Measurements from ENCODE around the gene RAPGEF3.

Gene RAPGEF3

GRCh38 chr12:47776471-47777143 is 17.9 kb upstream of the RAPGEF3 start:
- no peak for DNase-seq

DNA sequence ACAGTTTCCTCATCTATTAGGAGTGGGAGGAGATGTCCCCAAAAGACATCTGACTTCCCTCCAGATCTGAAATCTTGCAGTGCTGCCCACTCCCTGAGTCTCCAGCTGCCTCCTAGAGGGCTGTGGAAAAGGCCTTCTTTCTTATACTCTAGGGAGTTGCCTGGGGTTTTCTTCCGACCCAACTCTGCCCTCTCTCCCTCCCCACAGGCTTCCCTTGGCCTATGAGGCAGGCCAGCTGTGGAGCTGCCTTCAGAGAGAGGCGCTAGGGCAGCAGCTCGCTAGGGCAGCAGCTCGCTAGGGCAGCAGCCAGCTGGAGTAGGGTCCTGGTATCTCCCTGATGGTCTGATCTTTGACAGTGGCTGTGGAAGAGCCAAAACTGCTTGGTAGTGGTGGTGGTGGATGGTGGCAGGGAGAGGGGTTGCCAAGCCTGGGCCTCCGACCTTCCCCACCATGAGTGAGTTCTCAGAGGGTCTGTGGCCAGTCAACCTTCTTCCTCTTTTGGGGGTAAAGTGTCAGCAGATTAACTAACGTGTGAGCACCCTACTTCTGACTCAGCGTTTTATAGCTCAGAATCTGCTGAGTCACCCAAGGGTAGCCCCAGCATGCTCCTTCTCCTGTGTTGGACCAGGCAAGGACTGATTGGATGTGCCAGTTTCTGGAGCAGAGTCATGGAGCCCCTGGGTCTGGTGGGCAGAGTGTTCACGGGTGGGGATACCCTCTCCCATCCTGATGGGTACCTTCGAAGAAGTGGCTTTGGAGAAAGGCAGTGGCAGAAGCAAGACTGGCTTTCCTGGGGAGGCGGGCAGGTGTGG is 16.6 kb upstream of the RAPGEF3 start:
- DNase-seq: peak; percentile 85 to 87

DNA sequence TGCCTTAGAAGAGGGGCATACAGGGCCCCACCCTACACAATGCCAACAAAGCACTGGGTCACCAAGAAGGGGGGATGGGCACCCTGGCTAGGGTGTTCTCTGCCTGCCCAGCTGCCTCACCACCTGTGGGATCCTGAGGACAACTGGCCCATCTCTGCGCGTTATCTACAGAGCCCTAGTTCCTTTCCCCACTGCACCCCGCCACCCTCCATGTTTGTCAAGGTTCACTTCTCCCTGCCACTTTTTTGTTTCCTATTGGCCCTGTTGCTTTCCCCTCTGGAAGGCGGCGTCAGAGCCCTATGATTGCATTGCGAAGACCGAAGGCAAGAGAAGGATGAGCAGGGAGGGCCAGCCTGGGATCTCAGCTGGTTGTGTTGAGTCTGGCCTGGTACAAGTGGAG is 16.0 kb upstream of the RAPGEF3 start:
- no peak for DNase-seq

DNA sequence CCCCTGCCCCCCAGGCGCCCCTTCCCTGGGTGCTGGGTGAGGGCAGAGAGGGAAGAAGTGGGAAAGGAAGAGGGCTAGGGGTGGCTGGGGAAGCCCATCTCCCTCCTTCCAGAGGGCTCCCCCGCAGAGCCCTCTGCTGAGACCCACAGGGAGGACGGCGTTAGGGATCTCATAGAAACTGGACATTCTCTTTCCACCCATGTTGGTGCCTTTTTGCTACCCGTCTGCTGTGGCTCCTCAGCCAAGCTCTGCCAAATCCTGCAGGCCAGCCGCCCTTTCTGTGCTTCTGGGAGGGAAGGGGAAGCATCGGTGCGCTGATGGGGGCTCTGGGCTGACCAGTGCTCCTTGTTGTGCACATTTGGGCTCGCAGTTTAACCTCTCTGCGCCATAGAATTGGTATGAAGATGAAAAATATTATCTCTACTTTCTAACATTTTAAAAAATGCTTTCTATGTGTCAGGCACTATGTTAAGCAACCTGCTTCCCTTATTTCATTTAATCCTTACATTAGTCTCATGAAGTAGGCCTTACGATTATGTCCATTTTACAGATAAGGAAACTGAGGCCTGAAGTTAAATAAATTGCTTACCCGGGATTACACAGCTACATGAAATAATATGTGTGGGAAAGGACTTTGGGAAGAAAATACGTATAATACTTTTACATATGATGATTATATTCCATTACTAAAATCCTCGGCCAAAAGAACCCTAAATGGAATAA is 15.3 kb upstream of the RAPGEF3 start:
- DNase-seq: no peak

- DNase-seq: no peak
Measured at GRCh38 chr12:47773062-47773857, 14.6 kb upstream of the RAPGEF3 start, which contains the start of gene SLC48A1. TSS of gene SLC48A1 (plus strand) at chr12:47773238. CDS start at chr12:47773305, 67 bp downstream.

GRCh38 chr12:47772738-47773061 is 14.0 kb upstream of the RAPGEF3 start:
- DNase-seq: no peak

DNA sequence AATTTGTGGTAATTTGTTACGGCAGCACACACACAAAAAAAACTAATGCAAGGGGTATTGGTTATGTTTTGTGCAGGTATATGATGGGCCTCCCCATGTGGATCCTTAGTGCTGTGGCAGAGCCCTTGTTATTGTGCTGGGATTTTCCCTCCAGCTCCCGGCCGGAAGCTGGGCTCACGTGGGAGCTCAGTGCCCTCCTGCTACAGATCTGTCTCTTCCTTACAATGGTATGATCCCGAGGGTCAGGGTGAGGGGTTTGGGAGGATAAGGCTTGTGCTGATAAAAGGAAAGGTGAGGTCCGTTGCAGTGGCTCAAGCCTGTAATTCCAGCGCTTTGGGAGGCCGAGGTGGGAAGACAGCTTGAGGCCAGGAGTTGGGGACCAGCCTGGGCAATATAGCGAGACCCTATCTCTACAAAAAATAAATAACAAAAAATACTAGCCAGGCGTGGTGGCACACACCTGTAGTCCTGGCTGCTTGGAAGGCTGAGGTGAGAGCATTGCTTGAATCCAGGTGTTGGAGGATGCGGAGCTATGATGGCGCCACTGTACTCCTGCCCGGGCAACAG is 13.5 kb upstream of the RAPGEF3 start:
- no peak for DNase-seq

DNA sequence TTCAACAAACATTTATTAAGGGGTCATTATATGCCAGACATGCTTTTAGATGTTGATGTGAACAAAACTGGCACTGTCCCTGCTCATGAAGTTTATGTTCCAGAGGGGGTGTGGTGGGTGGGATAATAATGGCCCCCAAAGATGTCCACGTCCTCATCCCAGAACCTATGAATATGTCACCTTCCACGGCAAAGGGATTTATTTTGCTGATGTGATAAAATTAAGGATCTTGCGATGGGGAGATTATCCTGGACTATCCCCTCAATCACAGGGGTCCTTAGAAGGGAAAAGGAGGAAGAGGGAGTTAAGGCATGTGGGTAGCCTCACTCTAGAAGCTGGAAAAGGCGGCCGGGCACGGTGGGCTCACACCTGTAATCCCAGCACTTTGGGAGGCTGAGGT is 12.6 kb upstream of the RAPGEF3 start:
- no peak for DNase-seq

DNA sequence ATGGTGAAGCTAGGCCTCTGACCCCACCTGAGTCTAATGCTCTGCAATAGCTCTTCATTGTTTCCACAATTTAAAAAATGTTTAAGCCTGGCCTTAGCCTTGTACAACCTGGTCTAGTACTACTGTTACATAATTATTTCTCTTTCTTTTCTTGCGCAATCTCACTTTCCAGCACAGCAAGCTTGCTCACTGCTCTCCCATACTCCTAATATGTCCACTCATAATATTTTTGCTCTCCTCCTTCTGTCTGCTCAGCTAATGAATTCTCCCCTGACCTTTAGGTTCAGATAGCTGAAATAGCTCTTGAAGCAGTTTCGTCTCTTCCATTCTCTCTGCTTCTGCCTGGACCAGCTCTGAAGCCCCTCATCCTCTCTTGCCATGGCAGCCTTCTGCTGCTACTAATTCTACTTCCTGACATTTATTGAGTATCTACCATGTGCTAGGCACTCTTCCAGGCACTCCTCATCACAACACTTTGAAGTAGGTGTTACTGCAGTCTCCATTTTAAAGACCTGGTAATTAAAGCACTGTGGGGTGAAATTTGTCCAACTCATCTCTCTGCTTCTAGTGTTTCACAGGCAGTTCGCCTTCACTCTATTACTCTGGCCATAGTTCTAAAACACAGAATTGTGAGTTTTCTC is 11.5 kb upstream of the RAPGEF3 start:
- peak in 1 of 2 experiments; percentile 41 for DNase-seq

DNA sequence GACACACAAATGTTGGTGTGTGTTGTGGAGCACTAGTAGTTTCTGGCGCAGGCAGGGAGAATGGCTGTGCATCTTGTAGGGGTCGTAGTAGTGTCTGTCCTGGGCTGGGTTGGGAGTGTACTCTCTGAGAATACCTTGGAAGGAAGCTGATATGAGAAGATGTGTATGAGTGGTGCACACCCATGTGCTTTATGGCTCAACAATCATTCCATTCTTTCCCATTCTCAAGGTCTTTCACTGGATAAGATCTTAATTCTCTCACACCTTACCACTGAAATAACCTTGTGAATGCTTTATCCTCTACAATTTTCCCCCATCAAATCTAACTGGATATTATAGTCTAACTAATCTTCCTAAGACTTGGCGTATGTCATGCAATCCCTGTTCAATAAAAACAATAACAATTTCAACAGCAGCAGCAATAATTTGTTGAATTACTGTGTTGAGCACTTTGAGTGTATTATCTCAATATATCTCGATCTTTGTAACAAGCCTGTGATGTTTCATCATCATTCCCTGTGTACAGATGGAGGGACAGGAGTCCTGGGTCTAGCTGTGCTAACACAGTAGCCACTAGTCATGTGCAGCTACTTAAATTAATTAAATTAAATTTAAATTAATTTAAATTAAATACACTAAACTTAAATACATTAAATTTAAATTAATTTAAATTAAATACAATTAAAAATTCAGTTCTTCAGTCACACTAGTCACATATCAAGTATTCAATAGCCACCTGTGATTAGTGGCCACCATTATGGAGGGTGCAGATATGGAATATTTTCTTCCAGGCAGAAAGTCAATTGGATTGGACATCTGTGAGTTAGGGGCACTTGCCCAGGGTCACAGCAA is 10.8 kb upstream of the RAPGEF3 start:
- DNase-seq: no peak

DNA sequence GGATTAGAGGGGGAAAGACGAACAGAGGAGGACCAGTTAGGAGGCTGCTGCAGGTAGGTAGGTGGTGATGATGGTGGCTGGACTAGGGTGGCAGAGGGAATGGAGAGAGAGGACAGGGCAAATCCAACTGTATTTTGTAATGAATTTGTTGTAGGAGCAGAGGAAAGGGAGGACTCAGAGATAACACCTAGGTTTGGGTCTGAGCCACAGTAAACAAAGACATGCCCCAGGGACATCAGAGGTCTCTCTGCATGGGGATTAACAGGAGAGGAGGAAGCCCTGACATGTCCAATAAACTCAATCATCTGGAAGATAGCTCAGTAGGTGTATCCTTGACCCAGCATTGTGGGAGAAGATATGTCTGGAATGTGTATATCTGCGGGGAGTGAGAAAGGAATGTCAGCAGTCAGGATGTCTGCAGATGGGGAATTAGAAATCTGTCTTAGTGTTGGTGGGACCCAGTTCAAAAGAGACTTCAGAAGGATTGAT is 9.7 kb upstream of the RAPGEF3 start:
- DNase-seq: no peak

DNA sequence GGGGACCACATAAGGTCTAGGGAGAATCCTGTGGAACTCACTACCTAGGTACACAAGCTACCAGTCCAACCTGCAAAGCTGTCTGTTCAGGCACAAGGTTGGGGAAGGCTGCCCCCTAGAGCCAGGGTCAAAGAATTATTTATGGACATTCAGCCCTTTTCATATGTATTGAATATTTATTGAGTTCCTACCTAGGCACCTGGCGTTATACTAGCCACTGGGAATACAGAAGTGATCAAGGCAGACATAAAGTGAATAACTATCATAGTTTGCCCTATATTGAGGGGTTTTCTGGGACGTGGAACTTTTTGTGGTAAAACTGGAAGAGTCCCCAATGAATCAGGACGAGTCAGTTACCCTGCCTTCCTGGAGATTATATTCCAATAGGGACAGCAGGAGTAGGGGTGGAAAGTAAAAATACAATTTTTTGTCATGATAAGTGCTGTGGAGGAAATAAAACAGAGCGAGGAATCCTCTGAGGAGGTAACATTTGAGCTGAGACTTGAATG is 8.6 kb upstream of the RAPGEF3 start:
- peak; percentile 50 to 74 for DNase-seq

DNA sequence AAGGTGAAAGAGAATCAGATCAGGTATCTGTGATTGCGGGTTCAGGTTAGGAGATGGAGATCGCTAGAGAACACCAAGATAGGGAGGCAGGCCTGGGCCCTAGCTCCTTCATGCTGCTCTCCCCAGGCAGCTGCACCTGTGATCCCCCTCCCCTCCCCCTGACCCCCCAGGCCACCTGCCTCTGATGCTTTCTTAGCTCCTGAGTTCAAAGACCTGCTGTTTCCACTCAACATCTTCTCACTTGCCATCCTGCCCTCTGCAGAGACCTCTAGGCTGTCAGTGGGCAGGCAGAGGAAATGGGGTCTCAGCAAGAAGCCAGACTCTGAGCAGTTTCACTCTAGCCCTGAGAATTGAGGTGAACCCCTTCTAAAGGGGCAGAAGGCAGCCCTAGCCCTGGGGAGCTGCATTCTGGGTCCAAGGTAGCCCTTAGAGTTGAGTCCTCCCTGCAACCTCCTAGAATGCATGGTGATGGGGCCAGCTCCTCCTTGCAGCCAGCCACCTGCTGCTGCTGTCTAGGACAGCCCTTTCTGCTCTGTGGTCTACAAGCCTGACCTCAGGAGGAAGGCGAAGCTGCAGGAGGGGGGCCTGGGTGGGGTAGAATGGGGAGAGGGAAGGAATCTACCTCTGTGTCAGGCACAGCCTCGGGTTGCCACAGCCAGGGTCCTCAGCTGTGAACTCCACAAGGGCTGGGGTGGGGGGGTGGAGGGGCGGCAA is 8.0 kb upstream of the RAPGEF3 start:
- DNase-seq: no peak

DNA sequence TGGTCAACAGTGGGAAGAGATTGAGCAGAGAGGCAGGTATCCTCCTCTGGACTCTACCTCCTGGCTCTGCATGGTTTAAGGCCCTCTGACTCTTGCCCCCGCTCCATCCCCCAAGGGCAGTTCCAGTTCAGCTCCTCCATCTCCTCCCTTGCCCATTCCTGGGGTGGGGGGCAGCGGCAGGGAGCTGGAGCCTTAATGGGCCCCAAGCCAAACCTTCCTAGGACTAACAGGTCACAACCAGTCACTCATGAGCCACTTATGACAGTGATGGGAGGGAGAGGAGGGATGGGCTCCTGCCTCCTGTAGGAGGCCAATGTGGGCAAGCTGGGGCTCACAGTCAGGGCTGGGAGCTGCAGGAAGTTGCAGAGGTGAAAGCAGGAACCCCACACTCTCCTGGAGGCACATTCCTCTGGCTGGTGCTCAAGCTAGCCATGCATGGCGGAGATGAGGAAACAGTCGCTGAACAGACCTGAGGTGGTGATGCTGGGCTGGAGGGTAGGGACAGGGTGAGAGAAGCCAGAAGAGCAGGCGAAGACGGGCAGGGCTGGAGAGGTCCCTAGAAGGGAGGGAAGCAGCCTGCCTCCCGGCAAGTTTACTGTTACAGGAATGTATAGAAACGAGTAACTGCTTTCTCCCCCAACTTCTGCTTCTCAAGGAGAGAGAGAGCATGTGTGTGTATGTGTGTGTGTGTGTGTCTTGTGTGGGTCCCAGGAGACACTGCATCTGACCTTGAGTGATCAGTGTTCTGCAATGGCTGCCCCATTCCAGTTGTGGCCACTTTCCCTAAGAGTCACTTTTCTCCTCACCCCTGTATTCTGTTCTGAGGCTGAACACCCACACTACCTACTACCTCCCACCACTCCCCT is 5.0 kb upstream of the RAPGEF3 start:
- peak; percentile 65 to 68 for DNase-seq

- no peak for DNase-seq
Measured at GRCh38 chr12:47762850-47763465, 4.3 kb upstream of the RAPGEF3 start.

- DNase-seq: no peak
Measured at GRCh38 chr12:47758584-47758833, 171 bp downstream of the RAPGEF3 start.

DNA sequence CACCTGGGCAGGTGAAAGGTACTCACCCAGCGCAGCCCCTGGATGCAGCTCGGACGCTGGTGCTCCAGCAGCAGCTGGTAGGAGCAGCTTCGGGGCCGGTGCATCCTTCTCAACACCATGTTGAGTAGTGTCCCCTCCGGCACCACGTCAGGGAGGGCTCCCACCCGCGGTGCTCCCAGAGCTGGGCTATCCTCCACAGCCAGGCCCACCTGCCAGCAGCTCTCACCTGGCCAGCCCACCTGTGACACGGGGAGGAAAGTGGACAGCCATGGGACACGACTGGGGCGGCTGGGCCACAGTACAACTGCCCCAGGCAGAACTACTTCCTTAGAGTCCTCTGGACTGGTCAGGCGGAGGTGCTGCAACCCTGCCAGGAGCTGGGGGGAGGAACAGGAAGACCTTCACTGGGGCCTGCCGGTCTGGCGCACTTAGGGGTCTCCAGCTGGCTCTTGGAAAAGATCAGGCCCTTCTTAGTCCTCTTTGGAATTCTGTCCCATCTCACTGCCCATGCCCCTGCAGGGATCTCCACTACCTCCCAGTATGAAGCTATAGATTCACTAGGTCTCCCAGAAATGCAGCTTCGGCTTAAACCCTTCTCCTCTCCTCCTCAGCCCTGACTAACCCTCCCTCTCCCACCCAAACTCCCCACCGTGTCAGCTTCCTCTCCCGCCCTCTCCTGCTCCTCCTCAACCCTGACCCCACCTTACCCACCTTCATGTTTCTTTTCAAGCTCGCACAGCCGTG is 668 bp downstream of the RAPGEF3 start:
- peak in 1 of 2 experiments; percentile 12 for DNase-seq

DNA sequence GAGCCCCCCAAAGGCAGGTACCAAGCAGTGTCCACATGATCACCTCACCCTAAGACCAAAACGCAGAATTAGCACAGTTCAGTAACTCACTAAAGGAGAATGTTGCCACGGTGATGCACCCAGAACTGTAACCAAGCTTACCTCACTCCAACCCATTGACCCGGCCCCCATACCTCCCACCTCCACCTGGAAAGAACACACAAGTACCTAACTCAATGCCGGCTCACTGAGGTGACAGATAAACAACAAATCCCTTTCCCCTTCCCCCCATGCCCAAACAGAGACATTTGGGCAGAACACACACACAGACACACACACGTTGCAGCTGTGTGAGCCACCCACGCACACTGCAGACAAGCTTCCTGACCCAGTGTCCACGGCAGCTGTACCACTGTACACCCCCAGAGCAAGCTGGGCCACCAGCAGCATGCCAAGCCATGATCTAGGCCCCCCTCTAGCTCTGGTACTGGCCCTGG is 1.3 kb downstream of the RAPGEF3 start:
- DNase-seq: no peak
